Natural killer cell (primary cell): ENCODE results near the gene VPS54. TPM values are rescaled to one million over a fixed set of nuclear protein-coding genes. Genes with fewer than 3 reads are reported as not detected.
A peak's percentile ranks its signal among the peaks of the same experiment; 100 is the strongest.

Source experiments
- ATAC-seq, 3 donors: fragments of 150-1000 bp in 2 of 3; fragments of 200-7000 bp in 1 of 3; cut with Tn5 transposase; 1 replicate in 1 of 3; 2 replicates in 2 of 3; pipeline ENCODE4 v1.10.0; 2021; ENCODE audit warnings: mild to moderate bottlenecking in 2 of 3, moderate library complexity in 2 of 3
- DNase-seq, 2 donors: peaks; one replicate each; pipeline versions ENCODE4 v3.0.0 to v3.0.0-alpha.2; 2013 to 2021; ENCODE audit warnings: mixed read lengths in 1 of 2
- H3K27ac ChIP-seq: one replicate; pipeline ENCODE4 v1.5.1; 2013; ENCODE audit warnings: mild to moderate bottlenecking, low read length
- H3K27me3 ChIP-seq: one replicate; pipeline ENCODE4 v1.6.1; 2013; ENCODE audit warnings: low read length; ENCODE audit not compliant: control insufficient read depth, insufficient read depth
- H3K36me3 ChIP-seq: one replicate; pipeline ENCODE4 v1.6.1; 2013; ENCODE audit warnings: low read length; ENCODE audit not compliant: control insufficient read depth, insufficient read depth
- H3K4me1 ChIP-seq: one replicate; pipeline ENCODE4 v1.6.1; 2013; ENCODE audit warnings: low read length; ENCODE audit not compliant: control insufficient read depth, insufficient read depth
- H3K4me3 ChIP-seq: one replicate; pipeline ENCODE4 v1.5.1; 2013; ENCODE audit warnings: low read length
- H3K9me3 ChIP-seq: one replicate; pipeline ENCODE4 v1.6.1; 2013; ENCODE audit warnings: low read length; ENCODE audit not compliant: control insufficient read depth, insufficient read depth
- H3K27ac Mint-ChIP-seq, 2 donors: one replicate each; pipeline ENCODE4 v1.8.0; 2022; ENCODE audit warnings: mild to moderate bottlenecking in 2 of 2, mixed read lengths in 2 of 2, moderate library complexity in 1 of 2
- H3K27me3 Mint-ChIP-seq, 2 donors: one replicate each; pipeline ENCODE4 v1.8.0; 2022; ENCODE audit warnings: low read depth in 2 of 2, mixed read lengths in 2 of 2
- H3K36me3 Mint-ChIP-seq: one replicate; pipeline ENCODE4 v1.8.0; 2022; ENCODE audit warnings: mixed read lengths
- H3K4me1 Mint-ChIP-seq, 2 donors: one replicate each; pipeline ENCODE4 v1.8.0; 2022; ENCODE audit warnings: mixed read lengths in 2 of 2
- H3K4me3 Mint-ChIP-seq: one replicate; pipeline ENCODE4 v1.8.0; 2022; ENCODE audit warnings: mild to moderate bottlenecking, moderate library complexity, mixed read lengths
- H3K9me3 Mint-ChIP-seq, 2 donors: one replicate each; pipeline ENCODE4 v1.8.0; 2022; ENCODE audit warnings: mixed read lengths in 2 of 2
- WGBS: methylation state at CpG from one replicate; pipeline ENCODE4 v1.1.7; 2013; ENCODE audit warnings: missing lambda C conversion rate; ENCODE audit not compliant: insufficient coverage; 5-methylcytosine and 5-hydroxymethylcytosine counted together
- intact Hi-C: fragments of 100-400 bp; cut with micrococcal nuclease; formaldehyde crosslinking; loops from one replicate; pipeline ENCODE4 v1.14.2; 2022
- total RNA-seq, 4 donors: library from RNA; stranded (reverse); fragments of 120-200 nt in 1 of 4; gene quantifications; one replicate each; pipeline versions ENCODE4 v1.2.3 to v1.2.4, GENCODE V29; 2013 to 2022
- TF ChIP-seq, protein P1 (sequence below): fragments of 200-600 bp; IDR thresholded peaks from one replicate; pipeline ENCODE4 v1.8.0; 2022; ENCODE audit warnings: antibody characterized with exemption

Gene VPS54
- total RNA-seq, 3 donors from 2014 or later (not counting 1 experiment from before 2014, with no cell fraction given) = 12.1 to 17.3 (median 13.5) TPM

- Histone ChIP-seq H3K36me3 (peaks cover 30% of the 10 kb centered on the region), H3K27me3 (no peaks in the 10 kb centered on the region), H3K4me3 (no peak overlapping the region), H3K4me1 (peaks cover 6% of the 10 kb centered on the region), H3K9me3 (no peaks in the 10 kb centered on the region), H3K27ac (no peak overlapping the region)
- TF ChIP-seq, protein P1, sequence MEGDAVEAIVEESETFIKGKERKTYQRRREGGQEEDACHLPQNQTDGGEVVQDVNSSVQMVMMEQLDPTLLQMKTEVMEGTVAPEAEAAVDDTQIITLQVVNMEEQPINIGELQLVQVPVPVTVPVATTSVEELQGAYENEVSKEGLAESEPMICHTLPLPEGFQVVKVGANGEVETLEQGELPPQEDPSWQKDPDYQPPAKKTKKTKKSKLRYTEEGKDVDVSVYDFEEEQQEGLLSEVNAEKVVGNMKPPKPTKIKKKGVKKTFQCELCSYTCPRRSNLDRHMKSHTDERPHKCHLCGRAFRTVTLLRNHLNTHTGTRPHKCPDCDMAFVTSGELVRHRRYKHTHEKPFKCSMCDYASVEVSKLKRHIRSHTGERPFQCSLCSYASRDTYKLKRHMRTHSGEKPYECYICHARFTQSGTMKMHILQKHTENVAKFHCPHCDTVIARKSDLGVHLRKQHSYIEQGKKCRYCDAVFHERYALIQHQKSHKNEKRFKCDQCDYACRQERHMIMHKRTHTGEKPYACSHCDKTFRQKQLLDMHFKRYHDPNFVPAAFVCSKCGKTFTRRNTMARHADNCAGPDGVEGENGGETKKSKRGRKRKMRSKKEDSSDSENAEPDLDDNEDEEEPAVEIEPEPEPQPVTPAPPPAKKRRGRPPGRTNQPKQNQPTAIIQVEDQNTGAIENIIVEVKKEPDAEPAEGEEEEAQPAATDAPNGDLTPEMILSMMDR = no peak
- Mint-ChIP-seq H3K27ac (peak overlapping the region; percentile 87 to 93), H3K9me3 (no peaks in the 10 kb centered on the region), H3K36me3 (no peaks in the 10 kb centered on the region), H3K27me3 (no peaks in the 10 kb centered on the region), H3K4me1 (peaks cover 16 to 23% of the 10 kb centered on the region in 2 donors), H3K4me3 (peak overlapping the region; percentile 0)
- DNase-seq = peak in 1 of 2 donors; percentile 39
- intact Hi-C loops = loop anchor here (1.0 kb wide), 1 partner anchor 25 kb away; the partner anchor contains the start of gene UGP2
- peak; percentile 60 to 87 (median 69) for ATAC-seq
- 47% methylated on average over 2 of the region's 2 CpGs for WGBS
Measured at GRCh38 chr2:63866009-63866709, 153.1 kb downstream of the VPS54 start.

DNA sequence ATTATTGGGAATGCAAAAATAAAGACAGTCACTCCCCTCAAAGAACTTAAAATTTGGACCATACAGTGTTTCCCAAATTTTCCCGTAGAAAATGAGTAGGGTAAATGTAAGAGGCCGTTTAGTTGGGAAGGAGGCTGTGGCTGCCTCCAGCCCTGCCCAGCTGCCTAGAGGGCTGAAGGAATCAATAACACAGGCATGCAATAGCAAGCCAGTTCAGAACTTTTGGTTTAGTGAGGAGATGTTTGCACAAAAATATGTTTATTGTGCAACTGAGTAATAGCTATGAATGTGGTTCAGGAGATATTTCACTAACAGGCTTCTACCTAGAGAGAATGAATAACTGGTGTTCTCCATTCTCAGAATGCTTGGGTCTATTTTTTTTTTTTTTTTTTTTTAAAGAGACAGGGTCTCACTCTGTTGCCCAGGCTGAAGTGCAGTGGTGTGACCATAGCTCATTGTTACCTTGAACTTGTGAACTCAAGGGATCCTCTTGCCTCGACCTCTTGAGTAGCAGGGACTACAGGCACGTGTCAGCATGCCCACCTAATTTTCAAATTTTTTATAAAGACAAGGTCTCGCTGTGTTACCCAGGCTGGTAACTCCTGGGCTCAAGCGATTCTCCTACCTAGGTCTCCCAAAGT, 153.9 kb downstream of the VPS54 start:
- peaks cover 18 to 27% of the 10 kb centered on the region in 2 donors for H3K4me1 Mint-ChIP-seq
- intact Hi-C loops = no loop called here
- TF ChIP-seq, protein P1 = no peak
- peak overlapping the region; percentile 41 to 93 for H3K27ac Mint-ChIP-seq
- no peak for ATAC-seq
- H3K9me3 Mint-ChIP-seq = no peaks in the 10 kb centered on the region
- Histone ChIP-seq H3K27ac (no peak overlapping the region), H3K36me3 (peaks cover 34% of the 10 kb centered on the region), H3K4me1 (peaks cover 6% of the 10 kb centered on the region), H3K9me3 (no peaks in the 10 kb centered on the region), H3K27me3 (no peaks in the 10 kb centered on the region), H3K4me3 (no peak overlapping the region)
- no peak for DNase-seq
- no peak overlapping the region for H3K4me3 Mint-ChIP-seq
- no peaks in the 10 kb centered on the region for H3K27me3 Mint-ChIP-seq
- H3K36me3 Mint-ChIP-seq = no peaks in the 10 kb centered on the region
- WGBS = 96% methylated on average over 6 of the region's 6 CpGs

DNA sequence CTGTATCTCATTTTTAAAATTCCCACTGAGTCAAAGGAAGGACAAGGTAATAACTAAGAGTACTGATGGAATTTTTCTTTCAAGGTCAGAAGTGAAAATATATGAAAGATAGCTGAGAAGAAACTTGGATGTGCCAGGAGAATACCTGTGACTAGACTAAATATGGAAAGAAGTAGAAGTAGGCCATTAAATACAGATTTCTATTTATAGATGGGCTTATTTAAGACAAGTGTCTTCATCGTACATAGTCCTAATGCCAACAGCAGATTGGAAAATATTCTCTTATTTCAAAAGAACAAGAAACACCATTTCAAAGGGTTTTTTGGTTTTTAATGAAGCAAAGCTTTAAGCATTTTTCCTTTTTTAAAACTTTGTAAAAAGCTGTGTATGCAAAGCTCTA, 155.5 kb downstream of the VPS54 start:
- Histone ChIP-seq H3K4me1 (peaks cover 6% of the 10 kb centered on the region), H3K27ac (no peak overlapping the region), H3K36me3 (peaks cover 42% of the 10 kb centered on the region), H3K4me3 (no peak overlapping the region), H3K9me3 (no peaks in the 10 kb centered on the region), H3K27me3 (no peaks in the 10 kb centered on the region)
- no CpG with 5 or more reads among the region's 1 CpG for WGBS
- no peak for DNase-seq
- TF ChIP-seq, protein P1 = no peak
- Mint-ChIP-seq H3K27ac (peak overlapping the region; percentile 52 to 93), H3K4me3 (no peak overlapping the region), H3K36me3 (no peaks in the 10 kb centered on the region), H3K9me3 (no peaks in the 10 kb centered on the region), H3K27me3 (no peaks in the 10 kb centered on the region), H3K4me1 (peaks cover 18 to 27% of the 10 kb centered on the region in 2 donors)
- intact Hi-C loops = no loop called here
- ATAC-seq = no peak
